K562 (cell line): ENCODE results near the gene TFDP3.

Source experiments
- EZH2 ChIP-seq: IDR thresholded peaks from 2 replicates; pipeline ENCODE4 v1.6.1; 2012; ENCODE audit warnings: low read depth, mild to moderate bottlenecking, inconsistent platforms, low read length, borderline replicate concordance
- HMGN3 ChIP-seq: IDR thresholded peaks from 2 replicates; pipeline ENCODE4 v1.6.1; 2011; ENCODE audit warnings: borderline replicate concordance, low read depth, mild to moderate bottlenecking, mixed read lengths, low read length; ENCODE audit not compliant: insufficient read length; ENCODE audit errors: extremely low read depth
- PHTF2 ChIP-seq: fragments of 250-450 bp; sonication (Bioruptor Pico); IDR thresholded peaks from 2 replicates; pipeline ENCODE4 v1.5.0; 2021; ENCODE audit warnings: mild to moderate bottlenecking
- PTBP1 ChIP-seq: fragments of 200-400 bp; formaldehyde crosslinking; IDR thresholded peaks from 2 replicates; pipeline ENCODE4 v1.6.1; 2017; ENCODE audit warnings: low read depth, low read length
- RAD21 ChIP-seq, 2 experiments: fragments of 250-450 bp in 1 of 2; fragments of 450-650 bp in 1 of 2; sonication (Bioruptor Pico) in 1 of 2; formaldehyde crosslinking in 1 of 2; IDR thresholded peaks in 1 of 2; conservative IDR thresholded peaks in 1 of 2; 2 replicates each; pipeline versions ENCODE4 v1.4.0 to v1.8.0; 2020 to 2022; ENCODE audit warnings: mild to moderate bottlenecking in 2 of 2, moderate library complexity in 1 of 2
- SP1 ChIP-seq: sonication (generic); formaldehyde crosslinking; IDR thresholded peaks from 2 replicates; pipeline ENCODE4 v1.8.1; 2022; ENCODE audit warnings: mild to moderate bottlenecking, missing genetic modification reagents
- TCF7 ChIP-seq: sonication (generic); IDR thresholded peaks from 2 replicates; pipeline ENCODE4 v1.6.1; 2016; ENCODE audit warnings: antibody characterized with exemption, borderline replicate concordance
- YY1 ChIP-seq, 3 experiments: IDR thresholded peaks; 2 replicates each; pipeline ENCODE4 v1.6.1; 2011; ENCODE audit warnings: low read length in 2 of 3, mild to moderate bottlenecking in 2 of 3, moderate library complexity in 2 of 3, borderline replicate concordance in 1 of 3, control low read depth in 1 of 3, low read depth in 1 of 3; ENCODE audit not compliant: insufficient read depth in 3 of 3, insufficient replicate concordance in 2 of 3, control insufficient read depth in 1 of 3, insufficient read length in 1 of 3; ENCODE audit errors: extremely low read depth in 1 of 3
- ZBTB1 ChIP-seq: sonication (generic); formaldehyde crosslinking; IDR thresholded peaks from 2 replicates; pipeline ENCODE4 v1.8.1; 2023; ENCODE audit warnings: missing genetic modification reagents, low read depth, mild to moderate bottlenecking, borderline replicate concordance
- ZNF133 ChIP-seq: fragments of 250-450 bp; sonication (Bioruptor Pico); IDR thresholded peaks from 2 replicates; pipeline ENCODE4 v1.4.0; 2020; ENCODE audit warnings: mild to moderate bottlenecking
- ZNF143 ChIP-seq: sonication (generic); formaldehyde crosslinking; IDR thresholded peaks from 2 replicates; pipeline ENCODE4 v1.9.0; 2022; ENCODE audit warnings: mild to moderate bottlenecking, missing genetic modification reagents
- ZNF3 ChIP-seq: fragments of 250-450 bp; sonication (Bioruptor Pico); IDR thresholded peaks from 2 replicates; pipeline ENCODE4 v1.5.0; 2021; ENCODE audit warnings: mild to moderate bottlenecking, moderate library complexity
- TF ChIP-seq, protein P1 (sequence below), 2 experiments: fragments of 450-650 bp in 1 of 2; sonication (generic) in 1 of 2; formaldehyde crosslinking in 1 of 2; IDR thresholded peaks in 1 of 2; conservative IDR thresholded peaks in 1 of 2; 2 replicates each; pipeline versions ENCODE4 v1.6.1 to v1.8.1; 2016 to 2023; ENCODE audit warnings: mild to moderate bottlenecking in 2 of 2, moderate library complexity in 2 of 2, inconsistent platforms in 1 of 2, missing genetic modification reagents in 1 of 2

DNA sequence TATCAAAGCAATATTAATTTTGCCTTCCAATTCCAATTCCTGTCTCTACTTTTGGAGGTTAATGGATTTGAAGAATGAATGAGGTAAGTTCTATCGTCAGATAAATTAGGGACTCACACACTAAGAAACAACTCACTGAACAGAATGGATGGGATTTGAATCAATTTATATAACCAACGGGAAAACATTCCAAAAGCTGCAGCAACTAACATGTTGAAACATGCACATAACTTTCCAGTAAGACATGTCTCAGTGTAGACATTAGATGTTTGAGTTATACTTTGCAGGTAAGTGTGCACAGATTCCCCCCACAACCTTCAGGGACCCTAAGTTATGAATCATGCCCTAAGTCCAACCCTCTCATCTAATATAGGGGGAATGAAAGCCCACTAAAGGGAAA, 34.3 kb downstream of the TFDP3 start:
- TF ChIP-seq, protein P1, sequence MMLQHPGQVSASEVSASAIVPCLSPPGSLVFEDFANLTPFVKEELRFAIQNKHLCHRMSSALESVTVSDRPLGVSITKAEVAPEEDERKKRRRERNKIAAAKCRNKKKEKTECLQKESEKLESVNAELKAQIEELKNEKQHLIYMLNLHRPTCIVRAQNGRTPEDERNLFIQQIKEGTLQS (IDR thresholded peaks at IDR 0.05) = no peak
- TF ChIP-seq, protein P1 (CRISPR knock-in tag; conservative IDR thresholded peaks at IDR 0.05) = no peak
- no peak for TF ChIP-seq SP1 (CRISPR knock-in tag)
- no peak for TF ChIP-seq ZBTB1
- TF ChIP-seq ZNF3 (CRISPR knock-in tag) = no peak
- TF ChIP-seq PHTF2 (CRISPR knock-in tag) = no peak
- TF ChIP-seq TCF7 = no peak
- TF ChIP-seq ZNF133 (CRISPR knock-in tag) = no peak
- no peak for TF ChIP-seq RAD21 (CRISPR knock-in tag; conservative IDR thresholded peaks at IDR 0.05 in 1 of 2, IDR thresholded peaks at IDR 0.05 in 1 of 2)
- TF ChIP-seq HMGN3 = no peak
- no peak for TF ChIP-seq EZH2
- no peak for TF ChIP-seq YY1 (IDR thresholded peaks at IDR 0.05; ENCODE audit: borderline replicate concordance in 1 of 3, control insufficient read depth in 1 of 3, extremely low read depth in 1 of 3, insufficient read depth in 3 of 3, insufficient read length in 1 of 3, insufficient replicate concordance in 2 of 3, low read depth in 1 of 3, low read length in 2 of 3)
- TF ChIP-seq PTBP1 = no peak
- no peak for TF ChIP-seq ZNF143 (CRISPR knock-in tag)
